SK-N-SH (cell line): Measurements from ENCODE around the gene DNAH5. TPM values are rescaled to one million over a fixed set of nuclear protein-coding genes. Genes with fewer than 3 reads are reported as not detected.

Experiments
- CTCF ChIA-PET: fragments of 300-600, 350-600 bp; formaldehyde crosslinking; extraction: SDS; loops from one replicate; lab custom pipeline; 2021; lab: Yijun Ruan, JAX
- POLR2A ChIA-PET: fragments of 350-600 bp; sonication (Branson Sonifier 250); formaldehyde crosslinking; extraction: SDS; loops from one replicate; lab custom pipeline; 2020; ENCODE audit warnings: antibody characterized with exemption, inconsistent platforms; lab: Yijun Ruan, JAX
- DNase-seq: peaks from one replicate; pipeline ENCODE4 v3.0.0; 2012
- H2AFZ ChIP-seq: fragments of 200-600 bp; sonication (generic); 2 replicates; pipeline ENCODE4 v1.8.1; 2016; ENCODE audit warnings: antibody characterized with exemption, mild to moderate bottlenecking, low read depth
- H3F3A ChIP-seq: fragments of 200-600 bp; sonication (generic); replicated peaks from 2 replicates; pipeline ENCODE3; 2016; ENCODE audit warnings: antibody characterized with exemption, mild to moderate bottlenecking; ENCODE audit not compliant: insufficient read depth
- H3K27ac ChIP-seq, 2 experiments: fragments of 200-500 bp in 1 of 2; fragments of 200-600 bp in 1 of 2; sonication (Bioruptor generic) in 1 of 2; sonication (generic), shearing (Covaris generic) in 1 of 2; 2 replicates each; pipeline versions ENCODE4 v1.5.1 to v1.6.1; 2014 to 2016; ENCODE audit warnings: low read depth in 2 of 2, inconsistent platforms in 1 of 2, low read length in 1 of 2, mild to moderate bottlenecking in 1 of 2, mixed read lengths in 1 of 2
- H3K27me3 ChIP-seq: fragments of 200-600 bp; sonication (generic), shearing (Covaris generic); 2 replicates; pipeline ENCODE4 v1.6.1; 2016; ENCODE audit warnings: mixed run types; ENCODE audit not compliant: insufficient read depth
- H3K36me3 ChIP-seq, 2 experiments: fragments of 200-500 bp in 1 of 2; fragments of 200-600 bp in 1 of 2; sonication (Bioruptor generic) in 1 of 2; sonication (generic) in 1 of 2; replicated peaks in 1 of 2; 2 replicates each; pipeline versions ENCODE3 to v1.5.1; 2014 to 2016; ENCODE audit warnings: low read length in 1 of 2, mild to moderate bottlenecking in 1 of 2; ENCODE audit not compliant: insufficient read depth in 2 of 2, control insufficient read depth in 1 of 2
- H3K4me1 ChIP-seq, 2 experiments: fragments of 200-500 bp in 1 of 2; fragments of 200-600 bp in 1 of 2; sonication (Bioruptor generic) in 1 of 2; sonication (generic), shearing (Covaris generic) in 1 of 2; 2 replicates each; pipeline versions ENCODE4 v1.5.1 to v1.6.1; 2014 to 2016; ENCODE audit warnings: low read depth in 1 of 2, low read length in 1 of 2, mixed run types in 1 of 2; ENCODE audit not compliant: insufficient read depth in 2 of 2, control insufficient read depth in 1 of 2
- H3K4me2 ChIP-seq: fragments of 200-600 bp; sonication (generic), shearing (Covaris generic); 2 replicates; pipeline ENCODE4 v1.6.1; 2017; ENCODE audit warnings: mixed run types
- H3K4me3 ChIP-seq, 2 experiments: fragments of 200-500 bp in 1 of 2; fragments of 200-600 bp in 1 of 2; sonication (Bioruptor generic) in 1 of 2; sonication (generic), shearing (Covaris generic) in 1 of 2; 2 replicates each; pipeline versions ENCODE4 v1.5.1 to v1.8.1; 2014 to 2016; ENCODE audit warnings: low read depth in 2 of 2, inconsistent platforms in 1 of 2, low read length in 1 of 2, mild to moderate bottlenecking in 1 of 2, mixed read lengths in 1 of 2, moderate library complexity in 1 of 2
- H3K79me2 ChIP-seq: fragments of 200-600 bp; sonication (generic); 2 replicates; pipeline ENCODE4 v1.8.1; 2017; ENCODE audit warnings: mild to moderate bottlenecking; ENCODE audit not compliant: insufficient read depth
- H3K9ac ChIP-seq: fragments of 200-600 bp; sonication (generic); 2 replicates; pipeline ENCODE4 v1.6.1; 2017; ENCODE audit warnings: mixed run types
- H3K9me2 ChIP-seq: fragments of 200-600 bp; sonication (generic); 2 replicates; pipeline ENCODE4 v1.6.1; 2017; ENCODE audit warnings: mixed run types
- H3K9me3 ChIP-seq: fragments of 200-600 bp; sonication (generic); 2 replicates; pipeline ENCODE4 v1.6.1; 2017; ENCODE audit warnings: mixed run types, mild to moderate bottlenecking, moderate library complexity
- H4K20me1 ChIP-seq: fragments of 200-600 bp; sonication (generic); 2 replicates; pipeline ENCODE4 v1.6.1; 2017; ENCODE audit warnings: mild to moderate bottlenecking, mixed run types; ENCODE audit not compliant: insufficient read depth
- CHD2 ChIP-seq: fragments of 150-350 bp; IDR thresholded peaks from 2 replicates; pipeline ENCODE4 v1.6.1; 2018; ENCODE audit warnings: low read length; ENCODE audit not compliant: partially characterized antibody
- CTCF ChIP-seq: fragments of 200-600 bp; sonication (generic); IDR thresholded peaks from 2 replicates; pipeline ENCODE4 v1.6.1; 2017; ENCODE audit warnings: antibody characterized with exemption, mild to moderate bottlenecking, moderate library complexity
- ELF1 ChIP-seq: IDR thresholded peaks from 2 replicates; pipeline ENCODE4 v1.4.0; 2012
- MXI1 ChIP-seq: IDR thresholded peaks from 2 replicates; pipeline ENCODE4 v1.6.1; 2012; ENCODE audit warnings: mild to moderate bottlenecking, low read depth, low read length, improper control_type of control experiment
- NFIC ChIP-seq: IDR thresholded peaks from 2 replicates; pipeline ENCODE4 v1.4.0; 2012; ENCODE audit warnings: borderline replicate concordance
- REST ChIP-seq: IDR thresholded peaks from 2 replicates; pipeline ENCODE4 v1.6.1; 2012; ENCODE audit warnings: mild to moderate bottlenecking, low read depth, low read length, moderate library complexity
- SIN3A ChIP-seq: IDR thresholded peaks from 2 replicates; pipeline ENCODE4 v1.6.1; 2012; ENCODE audit warnings: low read depth, mild to moderate bottlenecking, low read length, moderate library complexity, borderline replicate concordance
- SMC3 ChIP-seq: IDR thresholded peaks from 2 replicates; pipeline ENCODE4 v1.6.1; 2012; ENCODE audit warnings: low read depth, low read length, improper control_type of control experiment
- WGBS: methylation state at CpG from one replicate; pipeline ENCODE4 v1.1.6; 2017; ENCODE audit warnings: low lambda C conversion rate; 5-methylcytosine and 5-hydroxymethylcytosine counted together
- polyA plus RNA-seq, 3 experiments: library from polyadenylated mRNA; depleted of rRNA; stranded (reverse); fragments of >200 nt; gene quantifications; 2 replicates each; pipeline ENCODE4 v1.2.3, GENCODE V29; 2012

The DNAH5 gene
- polyA plus RNA-seq, 1 of the 3 experiments (the other 2 are of a cell fraction) = 0.74 TPM

DNA sequence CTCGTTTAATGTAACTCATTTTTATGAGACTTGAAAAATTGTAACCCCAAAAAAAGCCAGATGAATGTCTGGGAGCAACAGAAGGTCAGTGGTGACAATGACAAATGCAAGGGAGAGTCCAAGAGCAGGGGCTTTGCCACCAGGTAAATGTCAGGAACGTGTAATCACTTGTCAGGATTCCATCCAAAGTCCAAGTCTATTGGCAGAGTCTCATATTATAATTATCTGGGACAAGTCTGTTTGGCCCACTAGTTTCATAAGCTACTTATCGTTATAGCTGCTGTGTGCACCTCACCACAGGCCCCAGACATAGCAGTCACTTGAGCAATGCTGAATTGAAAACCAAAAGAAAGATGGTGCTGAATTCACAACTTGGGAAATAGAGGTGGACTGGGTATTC is 180.8 kb downstream of the DNAH5 start (continued):
- TF ChIP-seq REST = no peak

DNA sequence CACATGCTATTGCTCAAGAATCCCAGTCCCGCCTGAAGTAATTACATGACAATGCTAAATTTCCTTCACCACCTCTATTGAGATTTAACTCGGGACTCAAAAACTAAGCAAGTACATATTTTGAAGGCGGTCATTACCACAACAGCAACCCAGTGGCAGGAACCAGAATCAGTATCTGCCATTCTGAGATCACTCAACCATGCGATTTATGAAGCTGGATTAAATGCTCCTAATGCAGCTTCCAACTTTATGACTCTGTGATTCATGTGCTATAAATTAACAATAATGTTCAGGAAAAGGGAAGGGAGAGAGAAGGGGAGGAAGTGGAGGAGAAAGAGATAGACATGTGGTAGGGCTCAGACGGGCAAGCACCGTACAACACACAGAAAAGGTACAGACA is 194.7 kb downstream of the DNAH5 start:
- Histone ChIP-seq H3K4me3 (no peak overlapping the region), H3K27me3 (no peaks in the 10 kb centered on the region)
- 11% methylated on average over 6 of the region's 6 CpGs for WGBS
- DNase-seq = no peak
- TF ChIP-seq MXI1 = no peak
- no peak for TF ChIP-seq REST
- no peak for TF ChIP-seq CHD2
- no peak for TF ChIP-seq SMC3
- no peak for TF ChIP-seq ELF1
- no peak for TF ChIP-seq SIN3A
- TF ChIP-seq CTCF = no peak
- TF ChIP-seq NFIC = no peak
- TF ChIP-seq, all 33 proteins: peak for 0
- H3F3A ChIP-seq = no peaks in the 10 kb centered on the region
- H3K9ac ChIP-seq = no peak overlapping the region
- no peaks in the 10 kb centered on the region for H4K20me1 ChIP-seq
- no peaks in the 10 kb centered on the region for H3K9me3 ChIP-seq
- H3K27ac ChIP-seq = no peak overlapping the region
- ChIA-PET POLR2A (no interaction called here), CTCF (no interaction called here)
- no peak overlapping the region for H3K4me2 ChIP-seq
- no peaks in the 10 kb centered on the region for H3K79me2 ChIP-seq
- no peaks in the 10 kb centered on the region for H3K36me3 ChIP-seq
- no peaks in the 10 kb centered on the region for H3K4me1 ChIP-seq
- H3K9me2 ChIP-seq = no peaks in the 10 kb centered on the region
- no peak overlapping the region for H2AFZ ChIP-seq
